NCI-H187 (cell line): ENCODE data around the gene AARS2.
"Not testable (repeated sequence)": the region's sequence is repeated elsewhere in the genome, so short reads cannot be mapped to it uniquely, and the experiment has no call there.

Experiments
- DNase-seq, 2 experiments: peaks; one replicate each; lab custom pipeline; 2025; lab: John Stamatoyannopoulos, UW

Gene AARS2

DNA sequence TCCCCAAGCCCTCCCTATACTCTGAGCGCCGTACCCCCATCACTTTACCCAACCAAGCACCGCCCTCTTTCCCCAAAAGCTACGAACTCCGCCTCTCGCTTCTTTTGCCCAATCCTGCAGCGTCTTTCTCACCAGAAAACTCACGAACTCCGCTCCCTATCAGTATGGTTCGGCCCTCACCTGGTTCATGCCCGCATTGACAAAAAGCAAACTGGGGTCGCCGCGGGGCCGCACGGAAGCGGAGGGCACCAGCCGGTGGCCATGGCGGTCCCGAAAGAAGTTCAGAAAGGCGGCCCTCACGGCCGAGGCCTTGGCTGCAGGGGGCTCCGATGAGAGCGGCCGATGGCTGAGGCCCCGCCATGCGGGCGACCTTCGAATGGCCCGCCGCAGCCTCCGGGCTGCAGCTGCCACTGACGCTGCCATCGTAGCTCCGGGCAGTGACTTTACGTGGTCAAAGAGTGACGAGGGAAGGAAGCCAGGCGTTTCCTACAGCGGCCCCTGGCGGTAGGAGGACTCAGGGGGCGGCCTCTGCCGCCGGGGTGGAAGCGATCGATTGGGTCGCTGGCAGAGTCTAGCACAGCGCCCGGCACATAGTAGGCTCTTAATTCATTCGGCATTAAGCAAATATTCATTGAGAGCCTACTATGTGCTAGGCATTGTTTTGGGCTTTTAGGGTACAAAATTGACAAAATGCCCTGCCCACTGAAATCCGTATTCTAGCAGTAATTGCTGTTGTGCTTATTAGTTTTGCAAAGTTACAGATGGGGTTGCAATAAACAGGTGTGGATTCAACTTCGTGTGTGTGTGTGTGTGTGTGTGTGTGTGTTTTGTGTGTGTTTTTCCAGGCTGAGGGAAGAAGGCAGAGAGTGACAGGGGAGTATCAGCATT lies at the start of gene AARS2:
Gene AARS2 (minus strand): TSS at position 447 of the 888 bp plus-strand sequence. CDS start 24 bp downstream, at position 423.
- peak; percentile 68 to 75 for DNase-seq

DNA sequence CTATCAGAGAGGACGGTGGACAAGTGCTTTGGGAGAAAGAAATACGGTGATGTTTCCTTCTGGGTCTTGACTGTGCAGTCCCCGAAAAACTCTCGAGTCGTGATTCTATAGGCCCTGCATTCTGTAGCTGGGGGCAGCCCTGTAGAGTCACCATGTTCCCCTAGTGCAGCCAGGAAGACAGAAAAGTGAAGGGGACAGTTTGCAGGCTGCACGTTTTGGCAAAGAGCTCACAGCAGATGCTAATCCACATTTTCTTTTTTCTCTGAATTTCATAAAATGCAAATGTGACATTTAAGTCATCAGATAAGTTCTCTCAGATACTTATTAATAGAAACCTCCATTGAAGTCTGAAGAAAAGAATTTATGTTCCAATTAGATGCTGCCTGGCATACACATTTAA lies 48.8 kb upstream of the AARS2 start:
- no peak for DNase-seq

DNA sequence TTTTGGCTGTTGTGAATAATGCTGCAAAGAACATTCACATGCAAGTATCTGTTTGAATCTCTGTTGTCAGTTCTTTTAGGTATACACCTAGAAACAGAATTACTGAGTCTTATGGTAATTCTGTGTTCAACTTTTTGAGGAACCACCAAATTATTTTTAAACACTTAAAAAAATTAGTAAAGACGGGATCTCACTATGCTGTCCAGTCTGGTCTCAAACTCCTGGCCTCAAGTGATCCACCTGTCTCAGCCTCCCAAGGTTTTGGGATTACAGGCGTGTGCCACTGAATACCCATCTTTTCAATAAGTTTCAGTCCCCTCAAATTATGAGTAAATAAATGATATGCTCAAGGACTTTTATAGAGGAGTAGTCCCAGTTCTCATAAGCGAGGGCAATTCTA lies 46.8 kb upstream of the AARS2 start:
- DNase-seq, result no peak

DNA sequence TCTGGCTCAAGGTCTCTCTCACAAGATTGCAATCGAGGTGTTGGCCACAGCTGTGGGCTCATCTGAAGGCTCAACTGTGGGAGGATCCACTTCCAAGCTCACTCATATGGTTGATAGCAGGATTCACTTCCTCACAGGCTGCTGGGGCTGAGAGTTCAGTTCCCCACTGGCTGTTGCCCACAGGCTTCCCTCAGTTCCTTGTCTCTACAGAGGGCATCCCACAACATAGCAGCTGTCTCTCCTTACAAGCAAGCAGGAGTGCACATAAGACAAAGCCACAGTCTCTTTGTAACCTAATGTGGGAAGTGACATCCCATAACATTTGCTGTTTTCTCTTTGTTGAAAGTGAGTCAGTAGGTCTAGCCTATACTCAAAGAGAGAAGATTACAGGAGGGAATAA lies 43.3 kb upstream of the AARS2 start:
- DNase-seq, result no peak

DNA sequence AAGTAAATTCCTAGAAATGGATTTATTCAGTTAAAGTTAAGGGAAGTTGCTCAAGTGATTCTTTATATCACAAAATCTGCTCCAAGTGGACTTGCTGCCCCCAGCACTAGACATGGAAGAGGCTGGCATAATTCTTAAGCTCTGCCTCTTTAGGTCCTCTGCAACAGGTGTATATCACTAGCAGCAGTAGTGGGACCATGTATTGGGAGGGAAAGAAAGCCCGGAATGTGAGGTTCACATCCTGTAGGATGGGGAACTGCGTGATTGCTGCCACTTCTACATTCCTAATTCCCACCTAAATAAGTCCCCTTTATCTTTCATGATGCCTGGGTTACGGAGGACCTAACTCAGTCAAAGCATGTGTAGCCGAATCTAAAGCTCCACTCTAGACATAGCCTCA lies 42.5 kb upstream of the AARS2 start:
- no peak for DNase-seq

DNA sequence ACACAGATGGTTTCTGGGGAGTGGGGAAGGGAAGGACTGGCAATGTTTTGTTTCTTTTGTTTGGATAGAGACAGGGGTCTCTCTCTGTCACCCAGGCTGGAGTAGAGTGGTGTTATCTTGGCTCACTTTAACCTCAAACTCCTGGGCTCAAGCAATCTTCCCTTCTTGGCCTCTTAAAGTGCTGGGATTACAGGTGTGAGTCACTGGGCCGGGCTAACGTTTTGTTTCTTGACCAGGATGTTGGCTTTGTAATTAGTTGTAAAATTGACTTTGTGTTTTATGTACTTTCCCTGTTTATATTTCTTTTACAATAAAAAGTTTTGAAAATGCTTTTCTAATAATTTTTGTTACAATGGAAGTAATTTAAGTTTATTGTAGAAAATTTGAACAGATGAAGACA lies 40.2 kb upstream of the AARS2 start:
- DNase-seq, result no peak

DNA sequence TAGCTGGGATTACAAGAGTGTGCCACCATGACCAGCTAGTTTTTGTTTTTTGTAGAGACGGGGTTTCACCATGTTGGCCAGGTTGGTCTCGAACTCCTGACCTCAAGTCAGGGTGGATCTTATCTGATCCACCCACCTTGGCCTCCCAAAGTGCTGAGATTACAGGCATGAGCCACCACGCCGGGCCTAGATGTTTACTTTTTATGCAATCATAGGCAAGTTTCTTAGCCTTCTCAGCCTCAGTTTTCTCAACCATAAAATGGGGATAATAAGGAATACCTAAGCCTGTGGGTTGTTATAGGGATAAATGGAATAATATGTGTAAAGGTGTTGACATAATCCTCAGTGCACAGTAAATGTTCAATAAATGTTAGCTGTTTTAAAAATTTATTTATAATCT lies 39.1 kb upstream of the AARS2 start:
- no peak for DNase-seq

DNA sequence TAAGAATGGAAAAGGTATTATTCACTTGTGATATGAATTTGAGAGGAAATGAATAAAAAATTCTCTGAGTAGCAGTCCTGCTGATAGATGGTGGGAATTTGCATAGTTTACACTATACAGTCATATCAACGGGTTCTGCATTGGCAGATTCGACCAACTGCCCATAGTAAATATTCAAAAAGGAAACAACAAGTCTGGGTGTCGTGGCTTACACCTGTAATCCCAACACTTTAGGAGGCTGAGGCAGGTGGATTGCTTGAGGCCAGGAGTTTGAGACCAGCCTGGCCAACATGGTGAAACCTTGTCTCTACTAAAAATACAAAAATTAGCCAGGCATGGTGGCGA lies 37.5 kb upstream of the AARS2 start:
- DNase-seq, result not testable (repeated sequence)

DNA sequence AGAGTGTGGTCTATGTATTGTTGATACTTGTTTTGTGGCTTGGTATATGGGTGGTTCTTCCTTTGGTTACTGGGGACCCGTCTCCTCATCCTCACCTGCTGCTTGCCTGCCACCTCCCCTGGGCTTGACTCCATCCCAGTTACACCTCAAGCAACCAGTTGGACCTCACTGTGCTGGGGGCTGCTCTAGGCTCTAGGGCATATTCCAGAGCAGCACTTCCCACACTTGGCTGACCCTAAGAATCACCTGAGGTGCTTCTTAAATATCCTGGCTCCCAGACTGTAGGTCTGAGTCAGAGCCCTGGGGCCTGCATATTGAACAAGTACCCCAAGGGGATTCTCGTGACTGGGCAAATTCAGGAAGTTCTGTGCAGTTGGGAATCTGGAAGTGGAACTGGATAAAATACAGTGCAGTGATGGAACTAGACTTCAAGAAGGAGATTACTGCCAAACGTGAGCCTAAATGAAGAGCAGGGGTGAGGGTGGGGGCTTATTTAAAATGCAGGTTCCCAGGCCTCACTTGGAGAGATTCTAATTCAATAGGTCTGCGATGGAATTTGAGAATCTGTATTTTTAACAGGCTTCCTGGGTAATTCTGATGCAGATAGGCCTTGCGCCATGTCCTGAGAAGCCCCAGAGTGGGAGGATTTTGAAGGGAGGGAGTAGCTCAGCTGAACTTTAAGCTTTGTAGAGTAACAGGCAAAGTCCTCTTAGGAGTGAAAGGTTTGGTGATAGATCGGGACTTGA lies 36.9 kb upstream of the AARS2 start:
- DNase-seq, result no peak

DNA sequence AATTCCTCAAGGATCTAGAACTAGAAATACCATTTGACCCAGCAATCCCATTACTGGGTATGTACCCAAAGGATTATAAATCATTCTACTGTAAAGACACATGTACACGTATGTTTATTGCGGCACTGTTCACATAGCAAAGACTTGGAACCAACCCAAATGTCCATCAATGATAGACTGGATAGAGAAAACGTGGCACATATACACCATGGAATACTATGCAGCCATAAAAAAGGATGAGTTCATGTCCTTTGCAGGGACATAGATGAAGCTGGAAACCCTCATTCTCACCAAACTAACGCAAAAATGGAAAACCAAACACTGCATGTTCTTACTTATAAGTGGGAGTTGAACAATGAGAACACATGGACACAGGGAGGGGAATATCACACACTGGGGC lies 33.7 kb upstream of the AARS2 start:
- not testable (repeated sequence) for DNase-seq

DNA sequence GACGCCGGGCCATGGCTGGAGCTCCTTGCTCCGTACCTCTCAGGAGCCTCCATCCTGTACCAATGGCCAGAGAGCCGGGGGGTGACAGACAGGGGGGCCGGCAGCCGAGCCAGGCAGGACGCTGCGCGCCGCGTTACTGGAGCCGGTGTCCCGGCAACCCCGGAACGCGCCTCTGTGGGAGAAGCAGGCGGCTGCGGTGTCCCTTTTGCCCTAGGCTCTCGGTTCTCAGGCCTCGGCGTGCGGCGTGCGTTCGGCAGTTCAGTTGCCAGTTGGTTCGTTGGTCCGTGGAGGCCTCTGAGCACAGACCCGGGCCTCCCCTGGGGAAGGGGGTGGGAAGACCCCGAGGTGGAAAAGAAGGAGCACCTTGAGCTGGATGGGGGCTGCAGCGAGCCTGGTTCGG lies 29.3 kb upstream of the AARS2 start, which contains the start of gene SPATS1:
Gene SPATS1 (plus strand): TSS at position 162 of the 400 bp plus-strand sequence. CDS start 446 bp downstream, outside the sequence.
- DNase-seq, result no peak

DNA sequence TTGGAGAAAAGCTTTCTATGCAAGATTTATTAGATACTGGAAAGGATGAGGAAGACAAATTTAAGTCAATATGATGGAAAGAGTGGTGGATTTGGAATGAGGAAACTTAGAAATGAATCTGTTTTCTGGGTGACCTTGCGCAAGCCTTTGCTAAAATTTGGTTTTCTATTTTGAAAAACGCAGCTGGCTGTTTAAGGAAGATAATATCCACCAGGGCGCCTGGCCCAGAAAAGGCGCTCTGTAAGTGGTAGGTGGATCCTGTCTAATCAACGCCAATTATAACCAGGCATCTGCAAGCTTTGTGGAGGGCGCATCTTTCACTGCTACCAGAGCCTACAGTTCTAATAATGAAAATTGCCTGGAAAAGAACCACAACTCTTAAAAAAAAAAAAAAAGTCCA lies 28.9 kb upstream of the AARS2 start:
- DNase-seq, result no peak

DNA sequence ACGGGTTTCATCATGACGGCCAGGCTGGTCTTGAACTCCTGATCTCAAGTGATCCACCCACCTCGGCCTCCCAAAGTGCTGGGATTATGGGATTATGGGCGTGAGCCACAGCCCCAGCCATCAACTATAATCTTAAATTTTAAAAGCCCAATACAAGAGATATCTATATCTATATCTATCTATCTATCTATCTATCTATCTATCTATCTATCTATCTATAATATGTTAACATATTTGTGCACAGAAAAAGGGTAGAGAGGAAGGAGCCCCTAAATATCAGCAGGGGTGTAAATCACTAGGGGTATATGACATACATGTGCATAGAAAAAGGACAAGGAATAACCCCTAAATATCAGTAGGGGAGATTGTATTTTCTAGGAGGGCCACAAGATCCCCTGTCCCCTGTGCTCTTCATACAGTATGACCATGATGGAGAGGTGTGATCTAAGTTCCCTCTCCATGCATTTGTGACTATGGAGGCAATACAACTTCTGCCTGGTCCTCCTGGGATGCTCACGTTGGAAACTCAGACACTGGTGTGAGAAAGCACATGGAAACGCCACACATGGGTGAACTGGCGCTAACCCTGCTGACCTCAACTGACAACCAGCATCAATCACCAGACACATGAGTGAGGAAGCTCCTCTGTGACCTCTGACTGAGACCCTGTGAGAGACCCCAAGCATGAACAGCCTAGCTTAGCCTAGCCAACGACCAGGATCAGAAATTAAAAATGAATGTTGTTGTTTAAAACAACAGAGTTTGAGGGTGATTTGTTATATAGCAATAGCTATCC lies 28.1 kb upstream of the AARS2 start:
- no peak for DNase-seq

DNA sequence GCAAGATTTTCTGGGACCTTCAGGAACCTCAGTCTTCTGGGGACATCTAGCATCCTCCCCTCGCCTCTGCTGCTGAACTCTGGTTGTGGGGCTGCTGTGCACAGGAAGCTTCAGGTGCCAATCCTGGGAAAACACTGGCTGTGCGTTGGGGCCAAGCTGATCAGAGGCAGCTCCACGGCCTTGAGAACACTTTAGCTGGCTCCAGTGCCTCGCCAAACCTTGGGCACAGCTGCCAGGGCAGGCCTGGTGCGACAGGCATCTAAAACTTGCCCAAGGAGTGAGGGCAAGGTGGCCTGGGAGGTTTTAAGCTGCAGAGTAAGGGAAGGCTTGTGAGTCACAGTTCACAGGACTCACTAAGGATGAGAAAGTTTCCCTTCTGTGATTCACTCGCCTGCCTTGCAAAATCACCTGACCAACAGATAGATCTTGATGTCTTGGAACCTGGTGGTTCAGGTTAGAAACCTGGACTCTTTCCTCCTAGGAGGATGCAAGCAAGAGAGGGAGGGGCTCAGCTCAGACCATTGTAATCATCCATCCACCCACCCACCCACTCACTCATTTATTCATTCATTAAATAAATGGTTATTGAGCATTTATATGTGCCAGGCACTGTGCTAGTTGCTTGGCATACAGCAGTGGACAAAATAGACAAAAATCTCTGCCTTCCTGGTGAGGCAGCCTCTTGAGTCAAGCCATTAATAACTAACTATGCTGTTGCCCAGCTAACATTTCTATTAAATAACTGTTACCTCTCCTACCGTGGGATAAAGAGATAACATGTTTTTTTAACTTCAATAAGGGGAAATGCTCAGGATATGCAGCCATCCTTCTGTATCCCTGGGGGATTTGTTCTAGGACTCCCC lies 26.8 kb upstream of the AARS2 start:
- no peak for DNase-seq

DNA sequence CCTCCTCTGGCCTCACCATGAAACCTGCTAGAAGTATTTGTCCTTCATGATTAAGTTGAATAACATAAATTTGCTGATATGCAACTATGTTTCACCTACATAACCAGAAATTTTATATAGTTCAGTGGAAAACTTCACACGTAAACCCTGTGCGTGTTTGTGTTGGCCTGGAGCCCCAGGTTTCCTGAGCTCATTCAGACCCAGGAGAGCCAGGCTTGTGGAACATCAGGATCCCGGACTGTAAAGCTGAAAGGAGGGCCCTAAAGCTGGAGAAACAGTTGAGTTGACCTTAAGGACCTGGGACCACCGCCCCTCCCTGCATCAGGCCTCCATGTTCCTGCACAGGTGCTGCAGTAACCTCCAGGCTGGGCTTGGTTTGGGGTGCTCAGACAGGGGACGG lies 26.2 kb upstream of the AARS2 start:
- no peak for DNase-seq

DNA sequence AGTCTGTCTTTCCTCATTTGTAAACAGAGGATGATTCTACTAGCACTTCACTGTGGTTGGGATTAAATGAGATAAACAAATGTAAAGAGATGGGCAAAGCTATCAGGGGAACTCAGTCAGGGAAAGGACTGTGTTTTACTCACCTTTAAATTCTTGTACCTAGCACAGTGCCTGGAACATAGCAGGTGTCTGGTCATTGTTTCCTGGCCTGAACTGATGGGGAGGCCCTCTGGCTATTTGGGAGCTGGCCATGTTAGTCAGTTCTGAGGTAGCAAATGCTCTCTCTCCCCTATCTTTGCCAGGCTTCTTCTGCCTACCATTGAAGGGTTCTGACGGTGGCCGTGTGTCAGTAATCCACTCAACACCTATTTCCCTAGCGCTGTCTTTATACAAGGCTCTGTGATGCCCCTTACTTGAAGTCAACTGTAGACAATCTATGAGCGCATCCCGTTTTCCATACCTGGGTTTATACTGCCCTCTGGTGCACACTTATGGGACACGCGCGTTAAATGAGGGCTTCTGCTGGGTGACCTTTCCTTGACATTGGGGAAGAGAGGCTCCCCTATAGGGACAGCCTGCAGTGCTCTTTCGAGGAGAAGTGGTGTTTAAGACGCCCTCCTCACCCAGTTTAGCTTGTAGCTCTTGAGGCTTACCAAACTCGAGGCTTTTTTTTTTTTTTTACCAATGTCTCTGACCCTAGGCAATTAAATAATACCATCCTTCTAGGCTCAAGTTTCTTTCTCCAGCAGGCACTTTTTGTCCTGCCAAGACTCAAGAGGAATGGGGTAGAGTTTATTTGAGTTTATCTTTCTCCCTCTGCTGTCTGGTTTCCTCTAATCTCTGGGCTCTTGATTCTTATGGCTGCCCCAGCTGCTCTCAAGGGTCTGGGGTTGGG lies 25.3 kb upstream of the AARS2 start:
- DNase-seq, result peak; percentile 37 to 70

DNA sequence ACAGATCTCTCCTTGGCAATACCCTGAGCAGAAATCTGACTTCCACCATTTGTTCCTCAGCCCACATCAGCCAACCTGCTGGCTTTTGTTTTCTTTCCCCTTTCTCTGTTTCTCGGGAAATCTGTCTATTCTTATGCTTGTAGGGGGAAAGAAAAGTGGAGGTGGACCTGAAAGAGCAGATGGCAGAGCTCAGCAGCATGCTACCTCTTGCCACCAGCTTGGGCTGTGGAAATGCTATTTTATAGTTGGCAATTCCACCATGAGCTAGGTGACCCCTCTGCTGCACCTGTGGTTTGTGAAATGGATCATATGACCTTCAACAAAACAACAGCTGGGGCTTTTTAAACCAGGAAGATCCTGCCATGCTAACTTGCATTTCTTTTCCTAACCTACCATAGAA lies 22.5 kb upstream of the AARS2 start:
- DNase-seq, result no peak

DNA sequence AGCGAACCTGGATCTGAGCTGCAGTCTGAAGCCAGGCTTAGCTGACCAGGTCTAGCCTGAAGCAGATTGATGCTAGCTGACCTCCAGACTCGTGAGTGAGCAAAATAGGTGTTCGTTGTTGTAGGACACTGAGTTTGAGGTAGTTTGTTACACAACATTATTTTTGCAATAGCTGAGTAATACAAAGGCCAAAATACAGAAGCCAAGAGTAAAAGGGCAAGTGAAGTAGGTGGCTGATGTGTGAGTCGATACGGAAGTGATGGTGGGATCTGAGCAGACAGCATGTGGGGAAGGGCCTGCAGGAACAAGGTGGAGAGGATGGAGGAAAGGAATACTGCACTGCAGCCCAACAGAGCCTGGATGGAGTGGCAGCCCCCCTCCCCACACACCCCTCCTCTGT lies 20.8 kb upstream of the AARS2 start:
- DNase-seq, result no peak

DNA sequence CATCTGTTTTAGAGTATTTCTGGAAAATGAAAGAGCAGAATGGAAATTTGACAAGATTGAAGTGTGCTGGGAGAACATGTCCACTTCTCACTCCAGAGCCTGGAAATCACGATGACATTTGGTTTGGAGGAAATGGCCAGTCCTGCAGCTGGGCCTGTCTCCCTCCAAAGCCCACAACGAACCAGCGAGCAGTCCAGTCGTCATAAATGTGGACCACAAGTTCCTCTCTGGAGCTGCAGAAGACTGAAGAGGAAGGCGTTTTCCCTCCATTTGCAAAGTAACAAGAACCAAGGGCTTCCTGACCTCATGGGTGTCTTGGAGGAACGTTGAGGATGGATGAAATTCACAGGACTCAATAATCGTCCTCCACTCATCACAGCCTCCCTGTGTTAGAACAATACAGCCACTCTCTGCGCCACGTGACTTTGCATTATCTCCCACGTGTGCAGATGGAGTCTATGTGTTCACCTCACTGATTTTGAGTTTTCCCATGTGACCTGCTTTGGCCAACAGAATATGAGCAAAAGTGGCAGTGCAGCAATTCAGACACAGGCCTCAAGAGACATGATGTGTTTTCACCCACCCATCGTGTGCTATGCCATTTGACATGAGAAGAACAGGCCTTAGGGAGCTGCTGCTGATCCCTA lies 20.2 kb upstream of the AARS2 start:
- no peak for DNase-seq

DNA sequence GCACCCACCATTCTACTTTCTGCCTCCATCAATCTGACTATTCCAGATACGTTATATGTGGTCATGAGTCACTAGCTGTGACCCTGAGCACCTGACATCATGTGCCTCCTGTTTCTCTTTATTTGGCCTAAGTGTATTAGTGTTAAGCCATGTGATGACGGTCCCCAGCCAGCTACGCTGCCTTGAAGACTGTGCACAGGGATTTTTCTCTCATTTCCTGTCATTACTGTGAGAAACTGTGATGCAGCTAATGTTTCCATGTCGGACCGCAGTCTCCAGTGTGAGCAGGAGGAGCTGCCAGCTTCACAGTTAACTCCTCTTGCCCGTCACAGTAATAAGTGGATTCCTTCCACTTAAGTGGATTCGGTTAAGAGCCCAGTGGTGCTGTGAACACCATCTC lies 19.4 kb upstream of the AARS2 start:
- peak in 1 of 2 experiments; percentile 72 for DNase-seq
